Activated T-helper 1 cell treated with Interleukin-2 at 50 U/mL for 16 hours (primary cell): ENCODE measurements around the gene RPUSD4.

ENCODE experiments used
- DNase-seq: peaks from one replicate; pipeline ENCODE4 v3.0.0-alpha.2; 2020; ENCODE audit warnings: low read depth

The RPUSD4 gene

DNA sequence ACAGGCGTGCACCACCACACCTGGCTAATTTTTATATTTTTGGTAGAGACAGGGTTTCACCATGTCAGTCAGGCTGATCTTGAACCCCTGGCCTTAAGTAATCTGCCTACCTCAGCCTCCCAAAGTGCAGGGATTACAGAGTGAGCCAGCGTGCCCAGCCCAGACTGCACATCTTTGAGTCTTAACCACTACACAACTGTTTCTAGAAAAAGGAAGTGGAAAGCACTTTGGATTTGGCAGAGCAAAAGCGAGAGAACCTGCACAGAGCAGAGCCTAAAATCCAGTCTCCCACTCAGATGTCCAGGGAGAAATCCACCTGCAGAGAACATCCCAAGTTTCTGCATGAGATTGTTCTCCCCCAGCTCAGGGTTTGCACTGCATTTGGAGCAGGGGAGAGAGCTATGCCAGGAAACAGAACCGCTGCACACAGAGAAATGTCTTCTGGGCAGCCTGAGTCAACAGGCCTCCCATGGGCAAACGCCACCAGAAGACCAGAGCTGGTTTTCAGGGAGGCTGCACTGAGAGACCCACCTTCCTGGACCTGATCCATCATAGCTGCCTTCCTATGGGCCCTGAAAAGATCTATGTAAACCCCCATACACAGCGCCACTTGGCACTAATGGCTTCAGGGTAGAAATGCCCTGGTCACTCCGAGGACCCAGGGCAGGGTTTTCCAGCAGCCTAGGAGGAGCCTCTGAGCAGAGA is 54.0 kb downstream of the RPUSD4 start:
- DNase-seq = no peak

DNA sequence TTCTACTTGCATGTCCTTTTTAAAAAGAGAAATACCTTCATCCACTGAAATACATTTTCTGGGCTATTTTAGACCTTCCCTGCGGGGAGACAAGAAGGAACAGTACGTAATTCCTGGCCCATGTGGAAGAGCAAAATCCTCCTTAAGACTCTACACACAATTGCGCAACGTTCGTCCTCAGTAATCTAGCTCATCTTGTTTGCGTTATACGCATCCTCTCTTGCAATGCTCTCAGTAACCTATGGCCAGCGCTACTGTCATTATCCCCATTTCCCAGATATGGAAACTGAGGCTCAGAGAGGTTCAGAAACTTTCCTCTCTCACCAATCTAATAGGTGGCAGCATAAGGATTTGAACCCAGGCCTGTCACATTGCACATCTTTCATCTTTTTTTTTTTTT is 54.6 kb downstream of the RPUSD4 start:
- DNase-seq = no peak

DNA sequence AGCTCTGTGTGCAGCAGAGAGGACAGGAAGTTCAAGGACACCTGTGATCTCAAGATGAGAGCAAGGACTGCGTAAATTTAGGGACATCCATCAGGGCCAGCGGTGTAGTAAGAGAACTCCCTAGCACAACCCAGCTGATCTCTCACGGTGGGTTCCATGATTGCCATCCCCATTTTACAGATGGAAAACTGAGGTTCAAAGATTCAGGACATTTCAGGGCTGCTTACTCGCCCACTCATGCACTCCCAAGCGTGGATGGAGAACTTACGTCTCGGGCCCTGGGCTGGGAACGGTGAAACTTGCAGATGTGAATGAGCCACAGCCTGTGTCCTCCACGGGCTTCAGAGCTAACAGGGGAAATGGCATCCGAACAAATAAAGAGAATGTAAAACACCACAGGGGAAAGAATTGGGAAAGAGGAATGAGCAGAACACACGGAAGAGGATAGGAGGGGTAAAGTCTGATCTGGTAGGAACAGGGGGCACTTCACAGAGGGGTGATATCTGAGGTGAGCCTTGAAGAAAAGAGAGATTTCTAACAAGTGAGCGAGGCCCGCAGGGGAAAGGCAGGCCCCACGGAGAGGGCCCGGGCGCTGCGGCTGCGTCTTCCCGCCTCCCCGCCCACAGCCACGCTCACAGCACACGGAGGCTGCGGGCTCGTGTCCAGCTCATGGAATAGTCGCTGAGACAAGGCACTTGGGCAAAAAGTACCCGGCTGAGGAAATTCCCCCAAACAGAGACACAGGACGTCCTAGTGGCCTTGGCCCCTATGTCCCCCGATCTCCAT is 55.9 kb downstream of the RPUSD4 start:
- no peak for DNase-seq

DNA sequence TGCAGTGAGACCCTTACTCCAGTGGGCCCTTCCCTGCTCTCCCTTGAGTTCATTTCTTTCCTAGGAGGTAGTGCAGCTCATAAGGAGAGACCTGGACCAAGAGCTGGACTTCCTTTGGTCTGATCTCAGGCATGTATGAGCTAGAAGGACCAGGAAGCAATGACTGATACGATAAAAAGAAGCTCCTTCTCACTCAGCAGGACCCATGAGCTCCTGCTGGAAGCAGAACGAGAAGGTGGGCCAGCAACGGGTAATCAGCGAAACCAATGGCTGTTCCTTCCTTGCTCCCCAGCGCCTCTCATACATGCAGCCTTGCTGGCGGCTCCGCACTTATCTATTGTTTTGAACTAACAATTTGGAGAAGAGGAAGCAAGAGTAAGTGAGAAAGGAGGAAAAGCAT is 56.8 kb downstream of the RPUSD4 start:
- DNase-seq = no peak

DNA sequence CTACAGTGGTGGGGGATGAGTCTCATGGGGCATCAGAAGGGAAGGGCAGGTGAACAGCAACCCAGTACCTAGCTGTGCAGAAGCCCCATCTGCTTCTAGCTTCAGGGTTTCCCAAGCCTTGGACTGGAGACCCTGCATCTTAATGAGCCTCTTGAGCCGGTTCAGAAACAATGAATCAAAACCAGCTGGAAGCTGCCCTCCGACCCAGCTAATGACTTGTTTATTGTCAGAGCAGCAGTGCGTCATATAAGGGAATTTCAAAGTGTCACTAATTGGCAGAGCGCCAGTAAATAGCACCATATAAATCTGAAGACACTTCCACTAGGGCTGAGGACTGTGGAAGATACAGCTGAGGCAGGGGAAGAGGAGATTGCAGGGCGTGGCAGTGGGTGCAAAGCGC is 57.5 kb downstream of the RPUSD4 start:
- DNase-seq = no peak

DNA sequence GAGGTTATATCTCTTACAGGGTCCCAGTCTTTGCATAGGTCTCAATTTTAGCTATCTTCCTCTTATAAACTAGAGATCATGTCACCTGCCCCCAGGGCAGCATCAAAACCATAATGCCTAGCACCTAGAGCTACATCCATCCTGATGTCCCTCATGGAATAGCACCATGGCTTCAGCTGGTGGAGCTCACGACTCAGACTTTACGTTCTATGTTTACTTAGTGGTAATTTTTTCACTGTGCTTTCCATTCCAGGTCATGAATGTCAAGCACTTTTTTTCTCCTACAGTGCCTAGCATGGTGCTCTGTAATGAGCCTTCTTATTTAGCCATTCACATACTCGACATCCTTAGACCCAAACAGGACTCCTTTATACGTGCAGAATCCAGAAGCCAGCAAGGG is 58.4 kb downstream of the RPUSD4 start:
- no peak for DNase-seq

DNA sequence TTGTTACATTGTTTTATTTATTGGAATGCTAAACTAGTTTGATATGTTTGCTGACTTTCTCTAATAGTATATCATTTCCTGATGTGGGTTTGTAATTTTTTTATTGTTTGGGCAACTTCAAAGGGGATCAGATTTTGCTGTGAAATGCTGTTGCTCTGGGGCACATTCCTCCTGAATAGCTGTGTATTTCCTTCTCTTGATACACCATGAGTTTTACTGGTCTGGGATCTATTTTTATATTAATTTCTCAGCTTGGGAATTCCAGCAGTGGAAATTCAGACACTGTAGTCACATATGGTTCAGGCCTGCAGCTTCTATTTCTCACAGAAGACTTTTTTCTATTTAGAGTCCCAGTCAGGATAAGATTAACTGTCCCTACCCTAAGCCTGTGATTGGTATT is 58.9 kb downstream of the RPUSD4 start:
- no peak for DNase-seq

DNA sequence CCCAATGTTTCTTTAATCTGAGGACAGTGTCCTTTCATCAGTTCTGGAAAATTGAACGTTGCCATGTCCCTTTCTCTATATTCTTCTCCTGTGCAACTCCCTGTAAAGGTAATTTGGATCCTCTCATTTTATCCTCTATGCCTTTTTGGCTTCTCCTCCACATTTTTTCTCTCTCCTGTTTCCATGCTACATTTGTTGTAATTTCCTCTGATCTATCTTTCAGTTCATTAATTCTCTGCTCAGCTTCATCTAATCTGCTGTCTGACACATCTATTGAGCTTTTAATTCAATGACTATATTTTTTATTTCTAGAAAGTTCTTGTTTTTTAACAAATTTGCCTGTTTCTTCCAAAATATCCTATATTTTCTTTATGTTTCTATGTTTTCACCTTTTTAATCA is 59.3 kb downstream of the RPUSD4 start:
- no peak for DNase-seq
